Retinal pigment epithelial cell (primary cell): ENCODE measurements around the gene RELN.

Source experiments
- DNase-seq: peaks from one replicate; pipeline ENCODE4 v3.0.0-alpha.2; 2010; ENCODE audit warnings: low read depth
- H3K4me3 ChIP-seq: 2 replicates; pipeline ENCODE4 v1.5.1; 2011; ENCODE audit warnings: mild to moderate bottlenecking, low read length, control low read depth, moderate library complexity
- TF ChIP-seq, protein P1 (sequence below): conservative IDR thresholded peaks from 2 replicates; pipeline ENCODE4 v1.5.1; 2011; ENCODE audit warnings: low read depth, low read length, control low read depth, inconsistent platforms

RELN gene

DNA sequence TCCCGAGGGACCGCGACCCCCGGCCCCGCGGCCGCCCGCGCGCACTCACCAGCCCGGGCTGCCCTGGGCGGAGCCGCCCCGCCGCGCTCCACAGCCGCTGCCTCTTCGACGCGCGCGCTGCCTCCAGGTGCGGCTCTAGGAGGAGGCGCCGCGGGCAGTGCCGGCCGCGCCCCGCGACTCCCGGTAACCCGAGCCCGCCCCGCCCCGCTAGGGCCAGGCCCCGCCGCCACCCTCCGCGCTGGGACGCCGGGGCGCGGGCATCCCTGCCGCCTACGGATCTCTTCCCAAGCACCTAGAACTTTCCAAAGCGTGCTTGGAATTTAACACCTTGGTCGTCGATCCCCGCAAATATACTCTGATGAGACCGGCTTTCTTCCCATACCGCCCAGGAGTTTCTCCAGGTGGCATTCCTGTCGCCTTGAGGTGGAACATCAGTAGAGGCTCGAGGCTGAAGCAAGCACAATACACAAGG, 543.4 kb downstream of the RELN start, which contains the start of gene SLC26A5:
Gene SLC26A5 (minus strand): TSS at position 159 of the 472 bp plus-strand sequence. CDS start 24,693 bp downstream, outside the sequence.
- TF ChIP-seq, protein P1, sequence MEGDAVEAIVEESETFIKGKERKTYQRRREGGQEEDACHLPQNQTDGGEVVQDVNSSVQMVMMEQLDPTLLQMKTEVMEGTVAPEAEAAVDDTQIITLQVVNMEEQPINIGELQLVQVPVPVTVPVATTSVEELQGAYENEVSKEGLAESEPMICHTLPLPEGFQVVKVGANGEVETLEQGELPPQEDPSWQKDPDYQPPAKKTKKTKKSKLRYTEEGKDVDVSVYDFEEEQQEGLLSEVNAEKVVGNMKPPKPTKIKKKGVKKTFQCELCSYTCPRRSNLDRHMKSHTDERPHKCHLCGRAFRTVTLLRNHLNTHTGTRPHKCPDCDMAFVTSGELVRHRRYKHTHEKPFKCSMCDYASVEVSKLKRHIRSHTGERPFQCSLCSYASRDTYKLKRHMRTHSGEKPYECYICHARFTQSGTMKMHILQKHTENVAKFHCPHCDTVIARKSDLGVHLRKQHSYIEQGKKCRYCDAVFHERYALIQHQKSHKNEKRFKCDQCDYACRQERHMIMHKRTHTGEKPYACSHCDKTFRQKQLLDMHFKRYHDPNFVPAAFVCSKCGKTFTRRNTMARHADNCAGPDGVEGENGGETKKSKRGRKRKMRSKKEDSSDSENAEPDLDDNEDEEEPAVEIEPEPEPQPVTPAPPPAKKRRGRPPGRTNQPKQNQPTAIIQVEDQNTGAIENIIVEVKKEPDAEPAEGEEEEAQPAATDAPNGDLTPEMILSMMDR = no peak
- DNase-seq = no peak
- H3K4me3 ChIP-seq = peak within 1 kb of the TSS; percentile 41

GRCh38 chr7:103445228-103446048, 544.0 kb downstream of the RELN start:
- no peak for DNase-seq
- TF ChIP-seq, protein P1 = no peak
- peak overlapping the region; percentile 41 for H3K4me3 ChIP-seq

DNA sequence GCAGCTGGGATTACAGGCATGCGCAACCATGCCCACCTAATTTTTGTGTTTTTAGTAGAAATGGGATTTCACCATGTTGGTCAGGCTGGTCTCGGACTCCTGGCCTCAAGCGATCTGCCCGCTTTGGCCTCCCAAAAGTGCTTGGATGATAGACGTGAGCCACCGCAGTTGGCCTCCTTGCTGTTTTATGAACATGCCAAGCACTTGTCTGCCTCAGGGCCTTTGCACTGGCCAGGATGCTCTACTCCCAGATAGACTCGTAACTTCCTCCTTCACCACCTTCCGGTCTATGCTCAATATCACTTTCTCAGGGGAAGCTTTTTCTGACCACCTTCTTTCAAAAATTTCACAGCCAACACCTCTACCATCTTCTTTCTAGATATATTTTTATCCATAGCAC, 549.8 kb downstream of the RELN start:
- no peak overlapping the region for H3K4me3 ChIP-seq
- TF ChIP-seq, protein P1 = no peak
- no peak for DNase-seq

- DNase-seq = no peak
- TF ChIP-seq, protein P1 = no peak
- no peak overlapping the region for H3K4me3 ChIP-seq
These were observed 551.8 kb downstream of the RELN start for GRCh38 chr7:103437623-103438022.

GRCh38 chr7:103432712-103433111, 556.7 kb downstream of the RELN start:
- no peak for DNase-seq
- TF ChIP-seq, protein P1 = no peak
- H3K4me3 ChIP-seq = no peak overlapping the region

DNA sequence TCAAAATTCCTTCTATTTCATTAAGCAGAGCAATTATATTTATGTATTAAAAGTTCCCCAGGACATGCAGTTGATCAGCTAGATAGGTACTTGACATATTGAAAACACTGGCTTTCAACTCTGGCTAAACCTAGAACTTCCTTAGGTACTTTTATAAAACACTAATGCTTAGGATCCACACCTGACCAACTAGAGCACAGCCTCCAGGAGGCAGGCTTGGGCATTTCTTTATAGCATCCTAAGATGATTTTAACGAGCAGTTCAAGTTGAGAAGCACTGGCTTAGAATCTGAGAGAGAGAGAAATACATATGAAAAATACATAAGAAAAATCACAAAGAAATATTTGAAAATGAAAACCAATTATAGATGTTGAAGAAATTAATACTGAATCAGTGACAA, 564.3 kb downstream of the RELN start:
- no peak for DNase-seq
- TF ChIP-seq, protein P1 = peak; percentile 16
- H3K4me3 ChIP-seq = no peak overlapping the region

DNA sequence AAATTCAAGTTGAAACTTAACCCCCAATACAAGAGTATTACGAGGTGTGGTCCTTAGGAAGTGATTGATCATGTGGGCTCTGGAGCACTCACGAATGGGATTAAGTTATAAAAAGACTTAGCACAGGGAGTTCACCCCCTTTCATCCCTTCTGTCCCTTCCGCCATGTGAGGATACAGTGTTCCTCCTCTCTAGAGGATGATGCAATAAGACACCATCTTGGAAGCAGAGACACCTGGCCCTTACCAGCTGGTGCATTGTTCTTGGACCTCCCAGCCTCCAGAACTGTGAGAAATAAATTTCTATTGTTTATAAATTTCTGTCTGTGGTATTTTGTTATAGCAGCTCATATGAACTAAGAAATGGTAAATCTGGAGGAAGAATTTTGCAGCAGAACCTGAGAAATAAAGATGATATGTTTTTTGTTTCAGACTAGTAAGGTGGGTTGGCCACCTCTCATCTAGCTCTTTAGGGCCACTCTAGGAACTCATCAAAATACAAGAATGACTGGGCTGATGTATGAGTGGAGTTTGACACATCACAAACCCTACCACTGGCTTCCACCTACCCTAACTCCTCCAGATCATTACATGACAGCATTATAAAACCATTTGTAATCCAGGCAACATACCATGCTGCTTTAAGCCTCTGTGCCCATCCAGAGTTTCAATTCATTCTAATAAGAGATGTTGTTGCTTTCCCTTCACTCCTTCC, 565.8 kb downstream of the RELN start:
- DNase-seq = no peak
- no peak overlapping the region for H3K4me3 ChIP-seq
- TF ChIP-seq, protein P1 = no peak
